K562 (cell line): ENCODE results near the gene CDKN2D. TPM values are rescaled to one million over a fixed set of nuclear protein-coding genes. Genes with fewer than 3 reads are reported as not detected.

Experiments used
- BCOR ChIP-seq: fragments of 450-650 bp; IDR thresholded peaks from 2 replicates; pipeline ENCODE4 v1.6.1; 2016
- C11orf30 ChIP-seq: fragments of 450-650 bp; IDR thresholded peaks from 2 replicates; pipeline ENCODE4 v1.6.1; 2016; ENCODE audit warnings: low read depth, mild to moderate bottlenecking
- CCNT2 ChIP-seq: IDR thresholded peaks from 2 replicates; pipeline ENCODE4 v1.6.1; 2011; ENCODE audit warnings: borderline replicate concordance, low read depth, mild to moderate bottlenecking, moderate library complexity, mixed read lengths, low read length; ENCODE audit not compliant: insufficient read length; ENCODE audit errors: extremely low read depth
- CHCHD3 ChIP-seq: fragments of 250-450 bp; sonication (Bioruptor Pico); IDR thresholded peaks from 2 replicates; pipeline ENCODE4 v2.1.2; 2022; ENCODE audit warnings: mild to moderate bottlenecking
- COPS2 ChIP-seq: fragments of 450-650 bp; conservative IDR thresholded peaks from 2 replicates; pipeline ENCODE4 v1.6.1; 2016; ENCODE audit warnings: mild to moderate bottlenecking, moderate library complexity
- CXXC5 ChIP-seq: fragments of 250-450 bp; sonication (Bioruptor Pico); IDR thresholded peaks from 2 replicates; pipeline ENCODE4 v1.8.0; 2022; ENCODE audit warnings: inconsistent platforms, mild to moderate bottlenecking, moderate library complexity
- ILK ChIP-seq: fragments of 450-650 bp; IDR thresholded peaks from 2 replicates; pipeline ENCODE4 v1.6.1; 2016; ENCODE audit warnings: missing genetic modification characterization, low read depth, mild to moderate bottlenecking, missing compliant biosample characterization, moderate library complexity, borderline replicate concordance
- KDM5B ChIP-seq: fragments of 200-600 bp; sonication (generic); IDR thresholded peaks from 2 replicates; pipeline ENCODE4 v1.6.1; 2012; ENCODE audit warnings: low read depth, mild to moderate bottlenecking, moderate library complexity, low read length, control low read depth, inconsistent platforms; ENCODE audit not compliant: insufficient replicate concordance
- NELFE ChIP-seq: IDR thresholded peaks from 2 replicates; pipeline ENCODE4 v1.6.1; 2011; ENCODE audit warnings: mild to moderate bottlenecking; ENCODE audit not compliant: insufficient read depth, insufficient read length
- NONO ChIP-seq, 2 experiments: fragments of 200-400 bp in 1 of 2; fragments of 450-650 bp in 1 of 2; formaldehyde crosslinking in 1 of 2; IDR thresholded peaks; 2 replicates each; pipeline ENCODE4 v1.6.1; 2017; ENCODE audit warnings: low read depth in 2 of 2, mild to moderate bottlenecking in 2 of 2, moderate library complexity in 2 of 2, low read length in 1 of 2
- NRF1 ChIP-seq, 2 experiments: fragments of 450-650 bp; IDR thresholded peaks in 1 of 2; conservative IDR thresholded peaks in 1 of 2; 2 replicates each; pipeline ENCODE4 v1.6.1; 2014; ENCODE audit warnings: mild to moderate bottlenecking in 2 of 2
- RBM14 ChIP-seq: fragments of 200-400 bp; formaldehyde crosslinking; IDR thresholded peaks from 2 replicates; pipeline ENCODE4 v1.6.1; 2018; ENCODE audit warnings: low read depth, mild to moderate bottlenecking, low read length, moderate library complexity, borderline replicate concordance; ENCODE audit not compliant: insufficient read depth
- SMARCA5 ChIP-seq: fragments of 450-650 bp; IDR thresholded peaks from 2 replicates; pipeline ENCODE4 v1.6.1; 2016
- SNIP1 ChIP-seq: fragments of 450-650 bp; IDR thresholded peaks from 2 replicates; pipeline ENCODE4 v1.7.1; 2017; ENCODE audit warnings: low read depth, mild to moderate bottlenecking
- STAG1 ChIP-seq: sonication (generic); formaldehyde crosslinking; IDR thresholded peaks from 2 replicates; pipeline ENCODE4 v1.5.0; 2020; ENCODE audit warnings: missing genetic modification reagents, borderline replicate concordance
- TBP ChIP-seq: optimal IDR thresholded peaks from 2 replicates; pipeline ENCODE3; 2011; ENCODE audit warnings: low read depth, low read length, improper control_type of control experiment
- ZNF263 ChIP-seq: sonication (generic); formaldehyde crosslinking; IDR thresholded peaks from 2 replicates; pipeline ENCODE4 v1.8.0; 2022; ENCODE audit warnings: mild to moderate bottlenecking, missing genetic modification reagents, borderline replicate concordance
- ZNF384 ChIP-seq: IDR thresholded peaks from 2 replicates; pipeline ENCODE4 v1.6.1; 2012; ENCODE audit warnings: low read depth, low read length, improper control_type of control experiment
- ZNF561 ChIP-seq: fragments of 450-650 bp; formaldehyde crosslinking; conservative IDR thresholded peaks from 2 replicates; pipeline ENCODE4 v1.4.0; 2020; ENCODE audit warnings: mild to moderate bottlenecking, moderate library complexity
- ZNF583 ChIP-seq: fragments of 250-450 bp; sonication (Bioruptor Pico); IDR thresholded peaks from 2 replicates; pipeline ENCODE4 v1.4.0; 2020
- polyA plus RNA-seq, 8 experiments: library from polyadenylated mRNA; depleted of rRNA in 4 of 8; stranded (reverse) in 5 of 8; unstranded in 3 of 8; fragments of >200 nt; fragmentation: Nextera tagmentation in 2 of 8; fragmentation: Illumina TruSeq in 1 of 8; extraction: Ambion mirVana in 2 of 8; extraction: Trizol in 1 of 8; gene quantifications; 2 replicates each; pipeline versions ENCODE4 v1.2.1 to v1.2.3, GENCODE V29; 2011 to 2014; ENCODE audit warnings: inconsistent platforms in 1 of 8, missing spikeins in 1 of 8
- total RNA-seq, 7 experiments: library from RNA; depleted of rRNA in 6 of 7; stranded (reverse); fragments of >200 nt in 6 of 7; fragmentation: Illumina TruSeq in 2 of 7; extraction: Trizol in 2 of 7; gene quantifications; 2 replicates each; pipeline versions ENCODE4 v1.2.1 to v1.2.3, GENCODE V29; 2011 to 2021; ENCODE audit warnings: low replicate concordance in 1 of 7
- TF ChIP-seq, protein P1 (sequence below), 2 experiments: IDR thresholded peaks in 1 of 2; conservative IDR thresholded peaks in 1 of 2; 2 replicates each; pipeline ENCODE4 v1.6.1; 2016; ENCODE audit warnings: low read depth in 2 of 2, mild to moderate bottlenecking in 1 of 2, missing compliant biosample characterization in 1 of 2, missing genetic modification characterization in 1 of 2, moderate library complexity in 1 of 2
- TF ChIP-seq, protein P2 (sequence below): fragments of 250-450 bp; sonication (Bioruptor Pico); IDR thresholded peaks from 2 replicates; pipeline ENCODE4 v1.4.0; 2020; ENCODE audit warnings: mild to moderate bottlenecking, moderate library complexity

Gene CDKN2D
- total and polyA plus RNA-seq, 9 of the 15 experiments (the other 6 are each of a cell fraction or from before 2014, with no cell fraction given) = 0.41 to 8.2 (median 3.7) TPM

DNA sequence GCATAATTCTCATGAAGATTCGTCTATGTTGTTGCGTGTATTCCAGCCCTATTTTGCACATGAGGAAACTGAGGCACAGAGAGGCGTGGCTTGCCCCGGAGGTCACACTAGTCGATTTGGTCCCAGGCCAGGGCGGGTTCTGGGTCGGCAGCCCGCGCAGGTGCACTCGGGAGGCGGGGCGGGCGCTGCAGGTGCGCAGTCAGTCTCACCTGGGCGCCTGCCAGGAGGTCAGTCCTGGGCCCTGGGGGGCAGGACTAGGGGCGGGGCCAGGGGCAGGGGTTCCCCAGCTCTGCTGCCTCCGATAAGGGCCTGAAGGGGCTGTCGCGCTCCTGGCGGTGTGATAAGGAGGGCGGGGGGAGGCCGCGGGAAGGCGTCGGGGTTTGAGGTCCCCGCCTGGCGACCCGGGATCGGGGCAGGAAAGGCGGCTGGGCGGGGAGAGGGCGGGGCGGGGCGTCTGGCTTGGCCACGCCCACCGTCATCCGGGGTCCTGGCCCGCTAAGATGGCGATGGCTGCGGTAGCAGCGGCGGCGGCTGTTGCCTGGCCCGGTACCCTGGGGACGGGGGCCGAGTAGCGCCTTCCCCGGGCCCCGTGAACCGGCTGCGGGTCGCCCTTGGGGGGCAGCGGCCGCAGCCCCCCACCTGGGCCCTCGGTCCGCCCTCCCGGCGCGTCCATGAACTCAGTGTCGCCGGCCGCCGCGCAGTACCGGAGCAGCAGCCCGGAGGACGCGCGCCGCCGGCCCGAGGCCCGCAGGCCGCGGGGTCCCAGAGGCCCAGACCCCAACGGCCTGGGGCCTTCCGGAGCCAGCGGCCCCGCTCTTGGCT lies 25.1 kb downstream of the CDKN2D start, which contains the start of gene ATG4D (continued):
- no peak for TF ChIP-seq STAG1 (CRISPR knock-in tag)
- no peak for TF ChIP-seq COPS2
- TF ChIP-seq ZNF263 (CRISPR knock-in tag) = peak; percentile 56; the same call in 1 of the 2 replicates
- TF ChIP-seq NRF1 (conservative IDR thresholded peaks at IDR 0.05 in 1 of 2, IDR thresholded peaks at IDR 0.05 in 1 of 2) = peak; percentile 83 to 86
- TF ChIP-seq NELFE = no peak
- no peak for TF ChIP-seq RBM14
- peak; percentile 93 for TF ChIP-seq CXXC5 (CRISPR knock-in tag)
- TF ChIP-seq BCOR = peak; percentile 90
- TF ChIP-seq ILK = no peak
- TF ChIP-seq TBP = peak; percentile 90
- TF ChIP-seq, protein P1, sequence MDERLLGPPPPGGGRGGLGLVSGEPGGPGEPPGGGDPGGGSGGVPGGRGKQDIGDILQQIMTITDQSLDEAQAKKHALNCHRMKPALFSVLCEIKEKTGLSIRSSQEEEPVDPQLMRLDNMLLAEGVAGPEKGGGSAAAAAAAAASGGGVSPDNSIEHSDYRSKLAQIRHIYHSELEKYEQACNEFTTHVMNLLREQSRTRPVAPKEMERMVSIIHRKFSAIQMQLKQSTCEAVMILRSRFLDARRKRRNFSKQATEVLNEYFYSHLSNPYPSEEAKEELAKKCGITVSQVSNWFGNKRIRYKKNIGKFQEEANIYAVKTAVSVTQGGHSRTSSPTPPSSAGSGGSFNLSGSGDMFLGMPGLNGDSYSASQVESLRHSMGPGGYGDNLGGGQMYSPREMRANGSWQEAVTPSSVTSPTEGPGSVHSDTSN (CRISPR knock-in tag; IDR thresholded peaks at IDR 0.05; ENCODE audit: low read depth) = no peak
- TF ChIP-seq, protein P1 (tag; conservative IDR thresholded peaks at IDR 0.05; ENCODE audit: low read depth) = no peak
- TF ChIP-seq CCNT2 = peak; percentile 99
- no peak for TF ChIP-seq CHCHD3
- TF ChIP-seq NONO (IDR thresholded peaks at IDR 0.05; ENCODE audit: low read depth in 2 of 2, low read length in 1 of 2) = peak; percentile 37 to 77
- TF ChIP-seq ZNF583 = no peak
- peak; percentile 72 for TF ChIP-seq KDM5B
- TF ChIP-seq SMARCA5 = peak; percentile 60; the same call in 1 of the 2 replicates
- no peak for TF ChIP-seq SNIP1
- no peak; the same call in 1 of the 2 replicates for TF ChIP-seq ZNF384
- TF ChIP-seq, protein P2, sequence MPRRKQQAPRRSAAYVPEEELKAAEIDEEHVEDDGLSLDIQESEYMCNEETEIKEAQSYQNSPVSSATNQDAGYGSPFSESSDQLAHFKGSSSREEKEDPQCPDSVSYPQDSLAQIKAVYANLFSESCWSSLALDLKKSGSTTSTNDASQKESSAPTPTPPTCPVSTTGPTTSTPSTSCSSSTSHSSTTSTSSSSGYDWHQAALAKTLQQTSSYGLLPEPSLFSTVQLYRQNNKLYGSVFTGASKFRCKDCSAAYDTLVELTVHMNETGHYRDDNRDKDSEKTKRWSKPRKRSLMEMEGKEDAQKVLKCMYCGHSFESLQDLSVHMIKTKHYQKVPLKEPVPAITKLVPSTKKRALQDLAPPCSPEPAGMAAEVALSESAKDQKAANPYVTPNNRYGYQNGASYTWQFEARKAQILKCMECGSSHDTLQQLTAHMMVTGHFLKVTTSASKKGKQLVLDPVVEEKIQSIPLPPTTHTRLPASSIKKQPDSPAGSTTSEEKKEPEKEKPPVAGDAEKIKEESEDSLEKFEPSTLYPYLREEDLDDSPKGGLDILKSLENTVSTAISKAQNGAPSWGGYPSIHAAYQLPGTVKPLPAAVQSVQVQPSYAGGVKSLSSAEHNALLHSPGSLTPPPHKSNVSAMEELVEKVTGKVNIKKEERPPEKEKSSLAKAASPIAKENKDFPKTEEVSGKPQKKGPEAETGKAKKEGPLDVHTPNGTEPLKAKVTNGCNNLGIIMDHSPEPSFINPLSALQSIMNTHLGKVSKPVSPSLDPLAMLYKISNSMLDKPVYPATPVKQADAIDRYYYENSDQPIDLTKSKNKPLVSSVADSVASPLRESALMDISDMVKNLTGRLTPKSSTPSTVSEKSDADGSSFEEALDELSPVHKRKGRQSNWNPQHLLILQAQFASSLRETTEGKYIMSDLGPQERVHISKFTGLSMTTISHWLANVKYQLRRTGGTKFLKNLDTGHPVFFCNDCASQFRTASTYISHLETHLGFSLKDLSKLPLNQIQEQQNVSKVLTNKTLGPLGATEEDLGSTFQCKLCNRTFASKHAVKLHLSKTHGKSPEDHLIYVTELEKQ = no peak
- TF ChIP-seq C11orf30 = peak; percentile 60
- TF ChIP-seq ZNF561 (CRISPR knock-in tag) = no peak
